Amniotic epithelial cell (primary cell): ENCODE measurements around the gene RSRP1.
"Not testable (repeated sequence)": the region's sequence is repeated elsewhere in the genome, so short reads cannot be mapped to it uniquely, and the experiment has no call there.

ENCODE experiments used
- DNase-seq: peaks from one replicate; pipeline ENCODE4 v3.0.0-alpha.2; 2010; ENCODE audit warnings: low read depth

RSRP1 gene

DNA sequence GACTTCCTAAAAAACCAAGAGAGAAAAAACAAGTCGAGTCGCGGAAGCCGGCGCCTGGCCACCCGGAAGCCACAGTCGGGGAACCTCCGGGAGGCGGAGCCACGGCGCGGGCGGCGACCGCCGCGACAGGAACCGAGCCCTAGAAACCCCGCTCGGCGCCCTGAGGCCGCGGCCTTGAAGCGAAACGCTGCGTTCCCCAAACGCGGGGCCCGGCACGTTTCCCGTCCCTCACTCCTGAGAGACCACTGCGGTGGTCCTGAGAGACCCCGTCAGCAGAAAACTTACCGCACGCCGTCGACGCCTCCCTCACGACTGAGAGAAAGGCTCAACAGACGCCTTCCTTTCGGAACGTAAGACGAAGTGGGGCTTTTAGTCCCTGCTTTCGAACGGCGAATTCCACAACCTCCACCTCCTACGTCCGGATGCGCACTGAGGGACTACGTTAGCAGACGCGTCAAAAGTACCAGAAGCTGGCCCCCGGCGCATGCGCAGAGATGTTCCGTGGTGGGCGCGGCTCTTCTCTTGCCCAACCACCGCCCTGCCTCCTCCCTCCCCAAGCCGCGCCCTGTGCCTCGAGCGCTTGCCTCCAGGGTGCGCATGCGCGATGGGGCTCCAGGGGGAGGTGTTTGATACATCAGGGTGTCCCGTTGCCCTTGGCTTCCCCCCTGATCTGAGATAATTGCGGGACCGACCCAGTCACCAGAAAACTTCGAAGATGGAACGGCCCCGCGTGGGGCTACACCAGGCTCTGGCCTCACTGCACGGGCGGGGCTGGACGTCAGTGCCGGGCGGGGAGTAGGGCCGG lies at the start of gene RSRP1:
RSRP1 (minus strand) TSS at position 431 of the 805 bp plus-strand sequence. CDS start 491 bp downstream, outside the sequence.
- peak; percentile 92 for DNase-seq

DNA sequence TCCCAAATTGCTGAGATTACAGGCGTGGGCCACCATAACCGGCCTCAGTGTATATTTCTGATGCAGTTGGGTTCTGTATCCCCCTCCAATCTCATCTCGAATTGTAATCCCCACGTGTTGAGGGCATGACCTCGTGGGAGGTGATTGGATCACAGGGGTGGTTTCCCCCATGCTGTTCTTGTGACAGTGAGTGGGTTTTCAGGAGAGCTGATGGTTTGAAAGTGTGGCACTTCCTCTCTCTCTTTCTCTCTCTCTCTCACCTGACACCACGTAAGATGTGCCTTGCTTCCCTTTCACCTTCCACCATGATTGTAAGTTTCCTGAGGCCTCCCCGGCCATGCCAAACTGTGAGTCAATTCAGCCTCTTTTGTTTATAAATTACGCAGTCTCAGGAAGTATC lies 49.2 kb upstream of the RSRP1 start:
- not testable (repeated sequence) for DNase-seq

DNA sequence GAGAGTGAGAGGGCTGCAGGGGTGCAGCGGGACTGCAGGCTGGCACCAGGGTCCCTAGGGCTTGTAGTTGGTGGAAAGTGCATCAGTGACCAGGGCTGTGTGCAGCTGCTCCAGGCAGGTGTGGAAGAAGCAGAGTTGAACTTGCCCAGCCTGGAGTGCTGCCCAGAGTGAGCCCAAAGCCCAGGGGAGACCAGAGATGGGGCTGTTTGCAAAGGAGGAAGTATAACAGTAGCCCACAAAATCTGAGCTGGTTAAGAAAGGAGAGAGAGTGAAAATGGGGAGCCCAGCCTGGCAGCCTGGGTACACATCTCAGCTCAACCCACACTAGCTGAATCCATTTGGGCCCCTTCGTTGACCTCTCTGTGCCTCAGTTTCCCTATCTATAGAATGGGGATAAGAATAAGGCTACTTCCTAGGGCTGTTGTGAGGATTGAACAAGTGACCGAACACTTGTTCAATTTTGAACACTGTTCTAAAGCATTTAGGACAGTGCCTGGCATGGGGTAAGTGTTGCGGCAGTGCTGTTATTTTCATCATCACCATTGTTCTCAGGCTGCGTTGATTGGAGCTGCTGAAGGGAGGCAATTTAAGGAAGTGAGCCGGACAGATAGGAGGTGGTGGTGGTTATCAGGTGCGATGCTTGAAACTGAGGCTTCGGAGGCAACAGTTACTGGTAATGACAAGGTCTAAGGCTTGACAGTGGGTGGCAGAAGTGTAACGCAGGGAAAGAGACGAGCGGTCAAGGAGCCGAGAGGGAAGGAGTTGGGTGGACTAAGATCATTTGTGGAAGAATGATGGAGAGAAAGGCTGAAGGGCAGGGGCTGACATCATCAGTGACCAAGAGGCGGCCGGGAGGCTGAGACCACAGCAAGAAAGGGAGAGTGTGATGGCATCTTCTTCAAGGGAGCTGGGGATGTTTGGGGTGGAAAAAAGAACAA lies 47.9 kb upstream of the RSRP1 start:
- not testable (repeated sequence) for DNase-seq

DNA sequence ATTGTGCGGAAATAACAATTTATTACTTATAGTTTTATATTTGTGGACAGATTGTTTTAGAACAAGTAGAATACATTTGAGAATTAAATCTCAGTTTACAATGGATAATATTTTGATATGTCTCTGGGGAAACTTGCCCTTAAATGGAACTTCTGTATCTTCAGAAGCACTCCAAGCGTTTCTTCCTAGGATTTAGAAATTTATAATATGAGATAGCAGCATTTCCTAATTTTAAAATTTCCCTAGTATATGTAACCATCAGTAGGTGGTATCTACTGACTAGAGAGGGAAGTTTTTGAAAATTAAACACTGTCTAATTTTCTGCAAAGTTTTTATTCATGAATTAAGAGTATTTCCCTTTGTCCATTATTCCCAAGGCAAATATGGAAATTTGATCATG lies 46.2 kb upstream of the RSRP1 start:
- DNase-seq: not testable (repeated sequence)

- DNase-seq: not testable (repeated sequence)
Measured at GRCh38 chr1:25290043-25290442, 42.8 kb upstream of the RSRP1 start.

- not testable (repeated sequence) for DNase-seq
Measured at GRCh38 chr1:25288573-25289101, 41.4 kb upstream of the RSRP1 start.

DNA sequence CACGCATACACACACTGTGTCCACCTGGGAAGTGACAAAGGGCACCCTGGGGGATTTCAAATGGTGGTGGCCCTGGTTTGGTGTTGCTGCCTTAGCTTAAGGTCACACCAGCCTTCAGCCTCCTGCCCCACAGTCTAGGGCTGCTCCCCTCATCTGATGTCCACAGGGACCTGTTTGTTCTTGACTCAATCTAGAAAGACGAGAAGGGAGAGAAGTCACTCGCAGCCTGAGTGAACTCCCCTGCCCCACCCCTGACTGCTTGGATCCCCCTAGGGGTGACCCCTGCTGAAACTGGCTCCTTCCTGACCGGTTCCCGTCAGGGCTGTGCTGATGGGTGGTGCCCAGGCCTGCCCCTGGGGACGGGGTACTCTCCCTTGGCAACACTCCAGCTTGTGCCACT lies 39.9 kb upstream of the RSRP1 start:
- DNase-seq: not testable (repeated sequence)

DNA sequence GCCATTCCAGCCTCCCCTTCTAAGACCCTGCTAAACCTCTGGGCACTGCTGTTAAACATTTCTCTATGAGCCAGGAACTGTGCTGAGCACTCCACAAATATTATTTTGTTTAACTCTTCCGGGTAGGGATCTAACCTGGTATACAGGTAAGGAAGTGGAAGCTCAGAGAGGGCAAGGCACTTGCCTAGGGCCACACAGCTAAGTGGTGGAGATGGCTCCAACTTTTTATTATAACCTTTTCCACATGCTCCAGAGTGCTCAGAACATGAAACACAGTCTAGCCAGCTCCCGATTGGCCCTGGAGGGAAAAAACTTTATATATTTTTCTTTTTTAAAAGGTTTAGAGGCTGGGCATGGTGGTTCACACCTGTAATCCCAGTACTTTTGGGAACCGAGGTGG lies 38.6 kb upstream of the RSRP1 start:
- not testable (repeated sequence) for DNase-seq

DNA sequence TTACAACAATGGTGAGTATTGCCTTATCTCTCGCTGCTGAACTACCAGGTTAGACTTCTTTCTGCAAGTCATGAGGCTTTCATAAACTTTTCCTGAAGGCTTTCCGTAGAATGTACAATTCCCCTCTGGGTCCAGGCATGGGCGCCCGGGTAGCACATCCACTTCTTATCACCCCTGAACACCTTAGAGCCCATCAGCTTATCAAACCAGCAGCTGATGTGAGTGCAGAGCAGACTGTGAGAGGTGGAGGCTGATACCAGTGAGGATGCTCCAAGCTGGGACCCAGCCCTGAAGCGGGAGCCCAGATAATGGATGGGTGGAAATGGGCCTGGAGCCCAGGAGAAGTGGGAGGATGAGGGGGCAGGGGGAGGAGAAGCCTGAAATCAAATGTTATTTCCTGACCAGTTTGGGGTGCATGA lies 32.4 kb upstream of the RSRP1 start:
- DNase-seq: not testable (repeated sequence)

- not testable (repeated sequence) for DNase-seq
Measured at GRCh38 chr1:25278790-25279189, 31.5 kb upstream of the RSRP1 start.

DNA sequence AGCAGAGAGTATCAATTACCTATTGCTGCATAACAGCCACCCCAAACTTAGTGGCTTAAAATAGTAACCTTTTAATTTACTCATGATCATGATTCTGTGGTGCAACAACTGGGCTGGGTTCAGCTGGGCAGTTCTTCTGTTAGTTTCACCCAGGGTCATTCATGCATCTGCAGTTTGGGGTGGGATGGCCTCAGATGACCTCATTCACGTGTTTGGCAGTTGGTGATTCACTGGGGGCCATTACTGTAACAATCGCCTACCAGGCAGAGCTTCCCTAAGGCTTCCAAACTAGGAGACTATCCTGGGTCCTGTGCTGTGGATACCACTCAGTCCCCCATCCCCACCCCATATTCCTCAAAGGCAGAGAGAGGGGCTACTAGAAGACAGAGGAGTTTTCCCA lies 31.1 kb upstream of the RSRP1 start:
- not testable (repeated sequence) for DNase-seq

DNA sequence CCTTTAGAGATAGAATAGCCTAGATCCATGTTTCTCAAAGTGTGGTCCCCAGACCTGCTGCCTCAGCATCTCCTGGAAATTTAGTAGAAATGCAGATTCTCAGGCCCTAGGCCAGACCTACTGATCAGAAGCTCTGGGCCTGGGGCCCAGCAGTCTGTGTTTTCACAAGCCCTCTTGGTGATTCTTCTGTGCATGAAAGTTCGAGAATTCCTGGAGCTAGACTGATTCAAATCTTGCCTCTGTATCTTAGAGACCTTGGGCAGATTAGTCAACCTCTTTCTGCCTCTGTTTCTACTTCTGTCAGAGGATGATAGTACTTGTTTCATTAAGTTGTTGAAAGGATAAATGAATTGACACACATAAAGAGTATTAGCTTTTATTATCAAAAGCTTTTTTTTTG lies 30.0 kb upstream of the RSRP1 start:
- DNase-seq: not testable (repeated sequence)

DNA sequence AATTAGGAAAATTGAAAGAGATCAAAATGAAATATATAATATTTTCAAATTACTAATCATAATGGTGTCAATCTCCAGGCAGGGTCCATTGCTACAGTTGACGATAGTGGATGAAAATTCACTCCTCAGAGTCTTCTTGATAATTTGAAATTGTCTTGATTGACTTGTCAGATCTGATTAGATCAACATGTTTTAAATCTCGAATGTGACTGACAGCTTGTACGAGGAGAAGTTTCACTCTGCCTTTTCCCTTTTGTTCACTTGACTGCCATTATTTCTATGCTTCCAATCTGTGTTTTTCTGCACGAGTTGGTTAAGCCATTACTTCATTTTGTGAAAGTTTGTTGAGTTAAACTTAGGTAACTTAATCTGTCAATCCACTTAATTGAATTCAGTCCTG lies 28.4 kb upstream of the RSRP1 start:
- not testable (repeated sequence) for DNase-seq

DNA sequence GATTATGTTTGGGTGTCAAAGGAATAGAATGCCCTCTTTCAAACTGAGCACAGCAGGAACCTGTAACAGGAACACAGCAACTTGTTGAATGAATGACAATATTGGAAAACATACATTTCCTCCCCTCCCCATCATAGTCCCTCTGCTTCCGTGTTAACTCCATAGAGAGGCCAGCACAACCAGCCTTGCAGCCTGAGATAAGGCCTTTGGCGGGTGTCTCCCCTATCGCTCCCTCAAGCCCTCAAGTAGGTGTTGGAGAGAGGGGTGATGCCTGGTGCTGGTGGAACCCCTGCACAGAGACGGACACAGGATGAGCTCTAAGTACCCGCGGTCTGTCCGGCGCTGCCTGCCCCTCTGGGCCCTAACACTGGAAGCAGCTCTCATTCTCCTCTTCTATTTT lies 25.0 kb upstream of the RSRP1 start, which contains the start of gene RHD:
RHD (plus strand) TSS at position 272 of the 400 bp plus-strand sequence; CDS start at position 311, 39 bp downstream.
- DNase-seq: not testable (repeated sequence)

- not testable (repeated sequence) for DNase-seq
Measured at GRCh38 chr1:25268143-25268760, 21.0 kb upstream of the RSRP1 start.

- peak; percentile 72 for DNase-seq
Measured at GRCh38 chr1:25267288-25268142, 20.3 kb upstream of the RSRP1 start.

GRCh38 chr1:25266554-25267287 lies 19.5 kb upstream of the RSRP1 start:
- DNase-seq: not testable (repeated sequence)

- DNase-seq: not testable (repeated sequence)
Measured at GRCh38 chr1:25260336-25260735, 13.1 kb upstream of the RSRP1 start.

GRCh38 chr1:25259813-25260212 lies 12.6 kb upstream of the RSRP1 start:
- DNase-seq: peak; percentile 47

DNA sequence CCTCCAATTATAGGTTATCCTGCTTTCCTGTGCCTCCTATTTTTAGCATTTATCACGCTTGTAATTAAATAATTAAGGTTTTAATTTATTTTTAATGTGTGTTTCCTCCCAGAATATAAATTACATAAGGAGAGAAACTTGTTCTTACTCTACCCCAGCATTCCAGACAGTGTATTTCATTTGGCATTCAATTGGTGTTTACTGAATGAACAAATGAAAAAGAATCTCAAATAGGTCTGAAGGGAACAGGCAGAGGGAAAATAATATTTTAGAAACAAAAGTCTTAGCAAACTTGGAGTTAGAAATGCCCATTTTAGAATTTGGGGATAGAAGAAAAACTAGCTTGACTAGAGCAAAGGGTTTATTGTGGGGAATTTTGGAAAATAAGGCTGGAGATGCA lies 9.9 kb upstream of the RSRP1 start:
- no peak for DNase-seq
